Nephron progenitor cell (in vitro differentiated cells): Measurements from ENCODE around the gene FGF18.

Experiments used
- DNase-seq: peaks from one replicate; pipeline ENCODE4 v3.0.0; 2021
- H3K27ac Mint-ChIP-seq: 2 replicates; pipeline ENCODE4 v1.8.0; 2021; ENCODE audit warnings: mild to moderate bottlenecking, moderate library complexity, mixed read lengths
- H3K27me3 Mint-ChIP-seq: 2 replicates; pipeline ENCODE4 v1.8.0; 2021; ENCODE audit warnings: mild to moderate bottlenecking, low read depth, mixed read lengths; ENCODE audit not compliant: poor library complexity
- H3K36me3 Mint-ChIP-seq: 2 replicates; pipeline ENCODE4 v1.8.0; 2021; ENCODE audit warnings: low read depth, mixed read lengths
- H3K4me1 Mint-ChIP-seq: 2 replicates; pipeline ENCODE4 v1.8.0; 2021; ENCODE audit warnings: mixed read lengths
- H3K4me3 Mint-ChIP-seq: 2 replicates; pipeline ENCODE4 v1.8.0; 2021; ENCODE audit warnings: mild to moderate bottlenecking, moderate library complexity, mixed read lengths
- H3K9me3 Mint-ChIP-seq: 2 replicates; pipeline ENCODE4 v1.8.0; 2021; ENCODE audit warnings: mild to moderate bottlenecking, moderate library complexity, mixed read lengths
- CTCF ChIP-seq: fragments of 200-600 bp; sonication (generic); IDR thresholded peaks from 2 replicates; pipeline ENCODE4 v1.5.0; 2021; ENCODE audit warnings: antibody characterized with exemption

FGF18 gene

GRCh38 chr5:171441246-171441791 lies 21.9 kb downstream of the FGF18 start:
- no peak for TF ChIP-seq CTCF
- Mint-ChIP-seq H3K27me3 (peaks cover 32% of the 10 kb centered on the region), H3K9me3 (no peaks in the 10 kb centered on the region), H3K36me3 (peaks cover 21% of the 10 kb centered on the region), H3K4me3 (no peak overlapping the region), H3K4me1 (peaks cover 67% of the 10 kb centered on the region), H3K27ac (peak overlapping the region; percentile 26)
- DNase-seq = no peak

GRCh38 chr5:171442287-171443042 lies 23.0 kb downstream of the FGF18 start:
- Mint-ChIP-seq H3K4me1 (peaks cover 72% of the 10 kb centered on the region), H3K27me3 (peaks cover 31% of the 10 kb centered on the region), H3K4me3 (no peak overlapping the region), H3K36me3 (peaks cover 21% of the 10 kb centered on the region), H3K27ac (no peak overlapping the region), H3K9me3 (no peaks in the 10 kb centered on the region)
- TF ChIP-seq CTCF = no peak
- DNase-seq = no peak

- Mint-ChIP-seq H3K4me1 (peaks cover 79% of the 10 kb centered on the region), H3K4me3 (no peak overlapping the region), H3K36me3 (peaks cover 26% of the 10 kb centered on the region), H3K27ac (no peak overlapping the region), H3K27me3 (peaks cover 31% of the 10 kb centered on the region), H3K9me3 (no peaks in the 10 kb centered on the region)
- no peak for DNase-seq
- TF ChIP-seq CTCF = no peak
These were observed 25.1 kb downstream of the FGF18 start for GRCh38 chr5:171444582-171444981.

GRCh38 chr5:171445644-171446516 lies 26.4 kb downstream of the FGF18 start:
- DNase-seq = no peak
- Mint-ChIP-seq H3K9me3 (no peaks in the 10 kb centered on the region), H3K4me1 (peaks cover 78% of the 10 kb centered on the region), H3K36me3 (peaks cover 26% of the 10 kb centered on the region), H3K4me3 (no peak overlapping the region), H3K27ac (peak overlapping the region; percentile 3), H3K27me3 (peaks cover 26% of the 10 kb centered on the region)
- TF ChIP-seq CTCF = no peak

- Mint-ChIP-seq H3K27me3 (peaks cover 29% of the 10 kb centered on the region), H3K4me3 (no peak overlapping the region), H3K4me1 (peaks cover 71% of the 10 kb centered on the region), H3K9me3 (no peaks in the 10 kb centered on the region), H3K27ac (no peak overlapping the region), H3K36me3 (peaks cover 27% of the 10 kb centered on the region)
- TF ChIP-seq CTCF = no peak
- DNase-seq = no peak
These were observed 27.8 kb downstream of the FGF18 start for GRCh38 chr5:171447226-171447625.
